Right lobe of liver (tissue), 6 donors: ENCODE measurements around the gene PPIE. TPM values are rescaled to one million over a fixed set of nuclear protein-coding genes. Genes with fewer than 3 reads are reported as not detected.

Experiments
- ATAC-seq, 4 donors: fragments of 200-7000 bp; cut with Tn5 transposase; one replicate each; pipeline ENCODE4 v1.9.1; 2020; ENCODE audit warnings: mild to moderate bottlenecking in 4 of 4, moderate library complexity in 4 of 4
- DNase-seq, 3 donors: peaks; one replicate each; pipeline ENCODE4 v3.0.0-alpha.2; 2020
- H3K27ac ChIP-seq, 3 donors: fragments of 200-600 bp; one replicate each; pipeline ENCODE4 v1.8.0; 2022
- H3K27me3 ChIP-seq, 2 donors: fragments of 200-600 bp; one replicate each; pipeline ENCODE4 v1.8.0; 2022
- H3K36me3 ChIP-seq, 4 donors: fragments of 200-600 bp; sonication (generic) in 1 of 4; one replicate each; pipeline versions ENCODE4 v1.5.1 to v1.8.0; 2017 to 2022; ENCODE audit warnings: control low read depth in 1 of 4
- H3K4me1 ChIP-seq, 4 donors: fragments of 200-600 bp; sonication (generic) in 1 of 4; one replicate each; pipeline versions ENCODE4 v1.5.1 to v1.8.0; 2017 to 2022; ENCODE audit warnings: control low read depth in 1 of 4
- H3K4me3 ChIP-seq, 3 donors: fragments of 200-600 bp; one replicate each; pipeline ENCODE4 v1.8.0; 2022
- H3K9me3 ChIP-seq, 4 donors: fragments of 200-600 bp; sonication (generic) in 1 of 4; one replicate each; pipeline versions ENCODE4 v1.5.1 to v1.8.0; 2017 to 2022; ENCODE audit warnings: control low read depth in 1 of 4
- POLR2A ChIP-seq: fragments of 450-650 bp; IDR thresholded peaks from one replicate; pipeline ENCODE4 v1.6.1; 2017; ENCODE audit warnings: antibody characterized with exemption, mild to moderate bottlenecking
- WGBS: methylation state at CpG from one replicate; pipeline ENCODE4 v1.1.6; 2018; ENCODE audit warnings: low coverage, low lambda C conversion rate; ENCODE audit not compliant: insufficient coverage; ENCODE audit errors: missing lambda C conversion rate; 5-methylcytosine and 5-hydroxymethylcytosine counted together
- intact Hi-C, 2 donors: fragments of 100-400 bp; cut with DNase I; formaldehyde crosslinking; loops; one replicate each; pipeline versions ENCODE4 v1.11.2 to v1.14.1; 2022
- total RNA-seq, 6 experiments: library from RNA; depleted of rRNA in 2 of 6; stranded (reverse); fragments of >200 nt in 2 of 6; fragmentation: NEBNext Ultra II Directional in 3 of 6; extraction: Animal tissue kit (Norgen Biotek cat#: 25700) in 3 of 6; gene quantifications; one replicate each; pipeline versions ENCODE4 v1.1.0 to v1.2.4, GENCODE V29; 2016 to 2023
- TF ChIP-seq, protein P1 (sequence below), 4 donors: fragments of 200-600 bp in 3 of 4; fragments of 450-650 bp in 1 of 4; IDR thresholded peaks; one replicate each; pipeline versions ENCODE4 v1.5.1 to v1.8.0; 2016 to 2022; ENCODE audit warnings: antibody characterized with exemption in 4 of 4, mild to moderate bottlenecking in 2 of 4
- donor health status: DM: no; HTN: yes; CAD: no.
- donor health status: DM: no; HTN: no; CAD: no.
- donor health status: DM: no; HTN: no; CAD: no.
- donor health status: DM: no; HTN: yes; CAD: no.
- donor health status: DM: no; HTN: yes; CAD: no.

The PPIE gene
- total RNA-seq, 6 experiments from 2014 or later = 16.2 to 24.9 (median 20.7) TPM

DNA sequence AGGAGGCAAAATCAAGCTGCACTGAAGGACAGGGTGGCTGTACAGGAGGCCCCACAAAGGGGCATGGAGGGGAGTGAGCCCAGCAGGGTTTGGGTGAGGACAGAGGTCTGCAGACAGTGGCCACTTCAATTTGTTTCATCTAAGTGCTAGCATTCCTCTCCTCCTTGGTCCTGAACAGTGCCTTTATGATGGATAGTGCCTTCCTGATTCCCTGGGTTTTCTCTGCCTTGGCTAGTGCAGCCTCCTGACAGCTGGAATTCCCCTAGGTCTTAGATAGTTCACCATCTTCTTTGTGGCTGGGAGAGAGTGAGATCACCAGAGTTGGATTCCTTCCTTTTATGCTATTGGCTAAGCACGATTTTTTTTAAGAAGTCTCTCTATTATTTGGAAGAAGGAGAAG is 43.7 kb upstream of the PPIE start:
- Histone ChIP-seq H3K27ac (no peak overlapping the region), H3K9me3 (no peaks in the 10 kb centered on the region), H3K4me3 (no peak overlapping the region), H3K36me3 (no peaks in the 10 kb centered on the region), H3K27me3 (peaks cover 0 to 13% of the 10 kb centered on the region in 2 donors), H3K4me1 (peaks cover 0 to 11% (median 0%) of the 10 kb centered on the region in 4 donors)
- WGBS = 9% methylated on average over 1 of the region's 1 CpG
- intact Hi-C loops = no loop called here
- no peak for DNase-seq
- ATAC-seq = no peak
- TF ChIP-seq, protein P1, sequence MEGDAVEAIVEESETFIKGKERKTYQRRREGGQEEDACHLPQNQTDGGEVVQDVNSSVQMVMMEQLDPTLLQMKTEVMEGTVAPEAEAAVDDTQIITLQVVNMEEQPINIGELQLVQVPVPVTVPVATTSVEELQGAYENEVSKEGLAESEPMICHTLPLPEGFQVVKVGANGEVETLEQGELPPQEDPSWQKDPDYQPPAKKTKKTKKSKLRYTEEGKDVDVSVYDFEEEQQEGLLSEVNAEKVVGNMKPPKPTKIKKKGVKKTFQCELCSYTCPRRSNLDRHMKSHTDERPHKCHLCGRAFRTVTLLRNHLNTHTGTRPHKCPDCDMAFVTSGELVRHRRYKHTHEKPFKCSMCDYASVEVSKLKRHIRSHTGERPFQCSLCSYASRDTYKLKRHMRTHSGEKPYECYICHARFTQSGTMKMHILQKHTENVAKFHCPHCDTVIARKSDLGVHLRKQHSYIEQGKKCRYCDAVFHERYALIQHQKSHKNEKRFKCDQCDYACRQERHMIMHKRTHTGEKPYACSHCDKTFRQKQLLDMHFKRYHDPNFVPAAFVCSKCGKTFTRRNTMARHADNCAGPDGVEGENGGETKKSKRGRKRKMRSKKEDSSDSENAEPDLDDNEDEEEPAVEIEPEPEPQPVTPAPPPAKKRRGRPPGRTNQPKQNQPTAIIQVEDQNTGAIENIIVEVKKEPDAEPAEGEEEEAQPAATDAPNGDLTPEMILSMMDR (IDR thresholded peaks at IDR 0.05) = no peak
- TF ChIP-seq POLR2A = no peak

DNA sequence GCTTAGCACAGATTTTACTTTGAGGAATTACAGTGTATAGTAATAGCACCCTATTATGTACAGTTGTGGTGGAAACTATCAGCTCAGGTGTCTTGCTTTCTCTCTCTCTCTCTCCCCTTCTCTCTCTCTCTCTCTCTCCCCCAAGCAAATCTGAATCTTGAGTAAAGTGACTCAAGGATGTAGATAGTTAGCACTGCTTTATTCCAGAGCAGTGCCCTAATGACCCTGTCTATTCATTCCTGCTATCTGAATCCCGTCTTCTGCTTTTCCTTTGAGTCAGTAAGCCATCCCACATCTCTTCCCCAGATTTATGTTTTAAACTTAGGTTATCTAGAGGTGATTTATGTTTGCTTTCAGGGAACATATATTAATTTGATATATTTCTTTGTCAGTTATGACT is 42.2 kb upstream of the PPIE start:
- H3K36me3 ChIP-seq = no peaks in the 10 kb centered on the region
- H3K27ac ChIP-seq = no peak overlapping the region

DNA sequence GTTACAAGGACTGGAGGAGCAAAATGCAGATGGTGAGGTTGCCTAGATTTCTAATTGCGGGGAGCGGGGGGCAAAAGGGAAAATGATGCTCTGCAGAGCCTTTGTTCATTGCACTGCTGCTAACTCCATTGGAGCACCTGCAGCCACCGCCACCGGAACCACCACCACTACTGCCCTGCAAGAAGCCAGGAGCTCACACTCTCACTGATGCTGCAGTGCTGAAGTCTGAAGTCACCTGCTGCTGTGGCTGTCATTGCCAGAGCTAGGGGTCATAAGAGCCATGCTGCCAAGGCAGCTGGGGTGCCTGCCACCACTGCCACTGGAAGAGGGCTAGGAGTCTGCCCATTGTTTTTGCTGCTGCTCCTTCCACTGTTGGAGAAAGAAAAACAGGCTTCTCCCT is 40.1 kb upstream of the PPIE start:
- Histone ChIP-seq H3K4me3 (no peak overlapping the region), H3K4me1 (no peaks in the 10 kb centered on the region), H3K27me3 (no peaks in the 10 kb centered on the region), H3K9me3 (no peaks in the 10 kb centered on the region), H3K36me3 (no peaks in the 10 kb centered on the region), H3K27ac (no peak overlapping the region)
- WGBS = no CpG with 5 or more reads among the region's 4 CpGs
- ATAC-seq = no peak
- TF ChIP-seq POLR2A = no peak
- TF ChIP-seq, protein P1 (IDR thresholded peaks at IDR 0.05) = no peak
- DNase-seq = no peak
- intact Hi-C loops = no loop called here

More for the DNA sequence above, 42.2 kb upstream of the PPIE start:
- Histone ChIP-seq H3K4me3 (no peak overlapping the region), H3K4me1 (peaks cover 0 to 6% (median 0%) of the 10 kb centered on the region in 4 donors), H3K27me3 (peaks cover 0 to 12% of the 10 kb centered on the region in 2 donors), H3K9me3 (no peaks in the 10 kb centered on the region)
- intact Hi-C loops = no loop called here
- 54% methylated on average over 1 of the region's 1 CpG for WGBS
- ATAC-seq = no peak
- DNase-seq = no peak
- no peak for TF ChIP-seq POLR2A
- TF ChIP-seq, protein P1 (IDR thresholded peaks at IDR 0.05) = no peak

DNA sequence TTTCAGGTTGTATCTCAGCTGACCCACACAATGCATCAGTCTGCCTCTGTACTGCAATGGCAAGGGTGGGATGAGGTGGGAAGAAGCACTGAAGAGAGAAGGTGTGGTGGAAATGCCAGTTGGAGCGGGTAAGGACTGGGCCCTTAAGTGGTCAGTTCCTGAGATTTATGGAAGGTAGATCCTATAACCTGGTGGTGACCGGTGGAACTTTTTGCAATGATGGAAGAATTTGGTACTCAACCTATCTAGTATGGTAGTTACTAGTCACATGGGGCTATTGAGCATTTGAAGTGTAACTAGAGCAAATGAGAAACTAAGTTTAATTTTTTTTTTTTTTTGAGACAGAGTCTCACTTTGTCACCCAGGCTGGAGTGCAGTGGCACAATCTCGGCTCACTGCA is 39.3 kb upstream of the PPIE start:
- DNase-seq (no peak), ATAC-seq (no peak)
- Histone ChIP-seq H3K36me3 (no peaks in the 10 kb centered on the region), H3K4me3 (no peak overlapping the region), H3K27me3 (no peaks in the 10 kb centered on the region), H3K27ac (no peak overlapping the region), H3K4me1 (no peaks in the 10 kb centered on the region), H3K9me3 (no peaks in the 10 kb centered on the region)
- WGBS = 94% methylated on average over 3 of the region's 3 CpGs
- intact Hi-C loops = no loop called here
- no peak for TF ChIP-seq POLR2A
- TF ChIP-seq, protein P1 (IDR thresholded peaks at IDR 0.05) = no peak

DNA sequence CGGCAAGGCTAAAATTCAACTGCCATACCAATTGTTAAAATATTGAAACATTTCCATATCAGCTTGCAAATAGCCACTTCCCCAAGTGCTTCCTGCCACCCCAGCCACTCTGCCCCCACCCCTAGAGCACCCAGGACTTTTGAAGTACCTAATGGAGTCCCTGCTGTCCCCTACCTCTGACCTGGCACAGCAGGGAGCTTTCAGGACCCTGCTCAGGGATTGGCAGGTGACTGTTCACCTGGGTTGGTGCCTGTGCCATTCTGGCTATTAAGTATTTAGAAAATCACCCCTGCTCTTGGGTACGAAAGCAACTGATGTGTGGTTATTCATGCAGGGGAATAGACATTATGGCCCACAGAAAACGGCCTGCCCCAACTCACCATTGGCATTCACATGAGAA is 38.3 kb upstream of the PPIE start:
- ATAC-seq = no peak
- no peaks in the 10 kb centered on the region for H3K36me3 ChIP-seq
- H3K9me3 ChIP-seq = no peaks in the 10 kb centered on the region
- H3K4me1 ChIP-seq = no peaks in the 10 kb centered on the region
- intact Hi-C loops = no loop called here
- H3K27me3 ChIP-seq = no peaks in the 10 kb centered on the region
- H3K27ac ChIP-seq = no peak overlapping the region
- TF ChIP-seq POLR2A = no peak
- TF ChIP-seq, protein P1 (IDR thresholded peaks at IDR 0.05) = no peak
- H3K4me3 ChIP-seq = no peak overlapping the region
- DNase-seq = no peak
- WGBS = 26% methylated on average over 2 of the region's 3 CpGs
